ENCODE measurements around the gene TXLNG.

The TXLNG gene

GRCh38 chrX:16838202-16839066, 52.2 kb downstream of the TXLNG start (continued):
- 0 out of 2 replicates have a peak, but pooled peaks have one; percentile 28 for TF ChIP-seq ZNF660 (tag by site-specific recombination; IDR thresholded peaks at IDR 0.05)
- TF ChIP-seq BCL6B (tag by site-specific recombination; IDR thresholded peaks at IDR 0.05), result no peak
- TF ChIP-seq ZNF629 (tag by site-specific recombination; IDR thresholded peaks at IDR 0.05), result peak; percentile 50; the same call in 1 of the 2 replicates

GRCh38 chrX:16839219-16839851, 53.1 kb downstream of the TXLNG start:
- H3K4me3 ChIP-seq (ENCODE audit: low read depth, low read length), result no peak overlapping the region
- POLR2A ChIA-PET, result interaction anchor here (0.9 to 1.7 kb wide), 2 partner anchors 17 to 24 kb away, joined by 3 to 8 read pairs; no protein-coding TSS in a partner anchor
- peaks cover 40 to 86% of the 10 kb centered on the region in 2 experiments for H3K36me3 ChIP-seq (ENCODE audit: control insufficient read depth in 2 of 2, insufficient read depth in 1 of 2, low read length in 2 of 2)
- no peaks in the 10 kb centered on the region for H3K9me3 ChIP-seq (ENCODE audit: control insufficient read depth, insufficient read depth, low read depth, low read length)
- peaks cover 6% of the 10 kb centered on the region; the same call in 1 of the 2 replicates for H3K4me1 ChIP-seq (ENCODE audit: control insufficient read depth, insufficient read depth, low read length)
- H3K27ac ChIP-seq (ENCODE audit: extremely low read depth, low read depth, low read length), result 0 out of 2 replicates have a peak overlapping the region, but pooled peaks have one; percentile 5
- CTCF ChIA-PET, result interaction anchor here (0.7 to 3.2 kb wide), 7 partner anchors 11 to 207 kb away, joined by 3 to 13 read pairs (median 8); no protein-coding TSS in a partner anchor
- TF ChIP-seq HOXD13 (CRISPR knock-in tag; IDR thresholded peaks at IDR 0.05; ENCODE audit: borderline replicate concordance) (no peak), ZNF211 (tag by site-specific recombination; IDR thresholded peaks at IDR 0.05; ENCODE audit: low read depth) (no peak), ZNF324 (tag by site-specific recombination; IDR thresholded peaks at IDR 0.05) (no peak), ZNF488 (tag by site-specific recombination; IDR thresholded peaks at IDR 0.05) (no peak), ZNF398 (tag by site-specific recombination; IDR thresholded peaks at IDR 0.05) (no peak), ZIC2 (tag by site-specific recombination; IDR thresholded peaks at IDR 0.05) (0 out of 2 replicates have a peak, but pooled peaks have one; percentile 20), ZNF561 (tag by site-specific recombination; IDR thresholded peaks at IDR 0.05; ENCODE audit: borderline replicate concordance) (no peak), ZNF394 (tag by site-specific recombination; IDR thresholded peaks at IDR 0.05; ENCODE audit: borderline replicate concordance) (peak; percentile 27; the same call in 1 of the 2 replicates), OSR2 (tag by site-specific recombination; IDR thresholded peaks at IDR 0.05) (peak; percentile 82), KLF1 (tag by site-specific recombination; IDR thresholded peaks at IDR 0.05) (0 out of 2 replicates have a peak, but pooled peaks have one; percentile 18), ZNF704 (tag by site-specific recombination; IDR thresholded peaks at IDR 0.05) (no peak), ZNF174 (tag by site-specific recombination; IDR thresholded peaks at IDR 0.05) (no peak), PRDM10 (tag by site-specific recombination; IDR thresholded peaks at IDR 0.05) (peak; percentile 43; the same call in 1 of the 2 replicates)
